A673 (cell line): Measurements from ENCODE around the gene AGTPBP1. TPM values are rescaled to one million over a fixed set of nuclear protein-coding genes. Genes with fewer than 3 reads are reported as not detected.

Experiments used
- BruUV-seq: library from RNA; stranded (reverse); fragments of 400-500 nt; replicated peaks from 2 replicates; lab custom pipeline; 2021; lab: Mats Ljungman, UMichigan
- CTCF ChIA-PET: fragments of 300-600 bp; sonication (Branson Sonifier 250); formaldehyde crosslinking; loops from one replicate; lab custom pipeline; 2022; ENCODE audit warnings: antibody characterized with exemption; lab: Charles Lee
- POLR2A ChIA-PET: fragments of 300-600 bp; sonication (Branson Sonifier 250); formaldehyde crosslinking; loops from one replicate; lab custom pipeline; 2022; ENCODE audit warnings: antibody characterized with exemption; ENCODE audit not compliant: low non-redundant PET; lab: Charles Lee
- DNase-seq: peaks from one replicate; pipeline ENCODE4 v3.0.0-alpha.2; 2015; ENCODE audit warnings: low spot score
- H3K27ac ChIP-seq: fragments of 200-600 bp; sonication (generic); 2 replicates; pipeline ENCODE4 v1.5.1; 2016; ENCODE audit warnings: mixed run types, low read depth, mild to moderate bottlenecking, mixed read lengths, antibody characterized with exemption, low read length; ENCODE audit not compliant: poor library complexity, severe bottlenecking
- H3K27me3 ChIP-seq: fragments of 200-600 bp; sonication (generic); replicated peaks from 2 replicates; pipeline ENCODE4 v1.6.1; 2017; ENCODE audit warnings: mixed run types, low read depth, mild to moderate bottlenecking, mixed read lengths, antibody characterized with exemption, low read length; ENCODE audit not compliant: insufficient read depth, poor library complexity
- H3K36me3 ChIP-seq: fragments of 200-600 bp; sonication (generic); 2 replicates; pipeline ENCODE4 v1.6.1; 2016; ENCODE audit warnings: mixed run types, mild to moderate bottlenecking, mixed read lengths, antibody characterized with exemption, low read length; ENCODE audit not compliant: insufficient read depth, poor library complexity, severe bottlenecking
- H3K4me1 ChIP-seq: fragments of 200-600 bp; sonication (generic); 2 replicates; pipeline ENCODE4 v1.6.1; 2017; ENCODE audit warnings: mixed run types, mild to moderate bottlenecking, mixed read lengths, antibody characterized with exemption, low read length; ENCODE audit not compliant: insufficient read depth, poor library complexity, severe bottlenecking
- H3K4me3 ChIP-seq: fragments of 200-600 bp; sonication (generic); 2 replicates; pipeline ENCODE4 v1.5.1; 2016; ENCODE audit warnings: low read depth, mixed run types, mild to moderate bottlenecking, mixed read lengths, low read length; ENCODE audit not compliant: poor library complexity, severe bottlenecking
- H3K9me3 ChIP-seq: fragments of 200-600 bp; sonication (generic); 2 replicates; pipeline ENCODE4 v1.6.1; 2016; ENCODE audit warnings: mixed run types, low read depth, mild to moderate bottlenecking, mixed read lengths, antibody characterized with exemption, low read length; ENCODE audit not compliant: poor library complexity, severe bottlenecking
- CTCF ChIP-seq: fragments of 300-800, 200-600 bp; sonication (generic); conservative IDR thresholded peaks from 2 replicates; pipeline ENCODE4 v1.5.1; 2017; ENCODE audit warnings: low read depth, mild to moderate bottlenecking, antibody characterized with exemption, low read length, moderate library complexity, mixed read lengths
- EZH2 ChIP-seq: fragments of 200-600 bp; sonication (generic); IDR thresholded peaks from 2 replicates; pipeline ENCODE4 v1.6.1; 2017; ENCODE audit warnings: borderline replicate concordance, low read depth, mild to moderate bottlenecking, mixed read lengths, antibody characterized with exemption, low read length; ENCODE audit not compliant: poor library complexity, severe bottlenecking
- intact Hi-C: fragments of 100-400 bp; cut with micrococcal nuclease; formaldehyde crosslinking; loops from one replicate; pipeline ENCODE4 v1.10.0; 2022; ENCODE audit not compliant: unreplicated experiment
- total RNA-seq: library from RNA; stranded (reverse); gene quantifications from 2 replicates; pipeline ENCODE4 v1.2.3, GENCODE V29; 2021

Gene AGTPBP1
- total RNA-seq, 1 experiment from 2014 or later = 24.7 TPM

GRCh38 chr9:85667374-85667773 lies 74.4 kb downstream of the AGTPBP1 start:
- TF ChIP-seq CTCF (no peak), EZH2 (no peak)
- Histone ChIP-seq H3K4me3 (no peak overlapping the region), H3K9me3 (no peaks in the 10 kb centered on the region), H3K27ac (no peak overlapping the region), H3K36me3 (no peaks in the 10 kb centered on the region), H3K4me1 (peaks cover 8% of the 10 kb centered on the region), H3K27me3 (no peaks in the 10 kb centered on the region)
- no TSS peak for BruUV-seq
- ChIA-PET POLR2A (no interaction called here), CTCF (no interaction called here)
- no peak for DNase-seq
- intact Hi-C loops = no loop called here

- intact Hi-C loops = no loop called here
- Histone ChIP-seq H3K4me1 (peaks cover 9% of the 10 kb centered on the region), H3K36me3 (no peaks in the 10 kb centered on the region), H3K4me3 (no peak overlapping the region), H3K27me3 (no peaks in the 10 kb centered on the region), H3K27ac (no peak overlapping the region), H3K9me3 (no peaks in the 10 kb centered on the region)
- TF ChIP-seq EZH2 (no peak), CTCF (no peak)
- ChIA-PET POLR2A (no interaction called here), CTCF (no interaction called here)
- no TSS peak for BruUV-seq
- no peak for DNase-seq
These were observed 75.7 kb downstream of the AGTPBP1 start for GRCh38 chr9:85666086-85666485.

- ChIA-PET POLR2A (no interaction called here), CTCF (no interaction called here)
- H3K36me3 ChIP-seq = no peaks in the 10 kb centered on the region
- no peak for TF ChIP-seq EZH2
- TF ChIP-seq CTCF = no peak
- intact Hi-C loops = no loop called here
- H3K9me3 ChIP-seq = no peaks in the 10 kb centered on the region
- BruUV-seq = no TSS peak
- DNase-seq = peak; percentile 16
- H3K4me1 ChIP-seq = peaks cover 9% of the 10 kb centered on the region
- no peaks in the 10 kb centered on the region for H3K27me3 ChIP-seq
- no peak overlapping the region for H3K4me3 ChIP-seq
- no peak overlapping the region for H3K27ac ChIP-seq
These were observed 79.2 kb downstream of the AGTPBP1 start for GRCh38 chr9:85662573-85662972.
